Measurements from ENCODE around the gene RAPGEF2.

RAPGEF2 gene

GRCh38 chr4:159395693-159396092, 292.8 kb downstream of the RAPGEF2 start:
- no peak for ATAC-seq
- TF ChIP-seq SNAI2 (CRISPR knock-in tag; IDR thresholded peaks at IDR 0.05) (no peak), PATZ1 (CRISPR knock-in tag; IDR thresholded peaks at IDR 0.05; ENCODE audit: borderline replicate concordance) (no peak), OSR1 (CRISPR knock-in tag; IDR thresholded peaks at IDR 0.05) (no peak), POU6F1 (CRISPR knock-in tag; IDR thresholded peaks at IDR 0.05; ENCODE audit: borderline replicate concordance, low read depth) (no peak), BACH2 (CRISPR knock-in tag; IDR thresholded peaks at IDR 0.05; ENCODE audit: borderline replicate concordance) (no peak), ZFP30 (CRISPR knock-in tag; IDR thresholded peaks at IDR 0.05) (no peak), ARNTL (CRISPR knock-in tag; IDR thresholded peaks at IDR 0.05; ENCODE audit: borderline replicate concordance, low read depth) (no peak), ZC3H10 (CRISPR knock-in tag; IDR thresholded peaks at IDR 0.05) (no peak), RARB (CRISPR knock-in tag; IDR thresholded peaks at IDR 0.05) (no peak), ZNF70 (CRISPR knock-in tag; IDR thresholded peaks at IDR 0.05) (no peak), ZNF8 (CRISPR knock-in tag; IDR thresholded peaks at IDR 0.05) (no peak), ISL1 (CRISPR knock-in tag; IDR thresholded peaks at IDR 0.05) (no peak), GLIS3 (CRISPR knock-in tag; IDR thresholded peaks at IDR 0.05) (no peak), TSHZ2 (CRISPR knock-in tag; IDR thresholded peaks at IDR 0.05) (no peak), PPARA (CRISPR knock-in tag; IDR thresholded peaks at IDR 0.05; ENCODE audit: borderline replicate concordance) (no peak)

- ATAC-seq, result no peak
- no peak for TF ChIP-seq ZNF565 (CRISPR knock-in tag; conservative IDR thresholded peaks at IDR 0.05; ENCODE audit: low read depth)
- no peak for TF ChIP-seq GLIS3 (CRISPR knock-in tag; IDR thresholded peaks at IDR 0.05)
- TF ChIP-seq ZFP30 (CRISPR knock-in tag; IDR thresholded peaks at IDR 0.05), result no peak
- no peak for TF ChIP-seq PPARA (CRISPR knock-in tag; IDR thresholded peaks at IDR 0.05; ENCODE audit: borderline replicate concordance)
- no peak for TF ChIP-seq PATZ1 (CRISPR knock-in tag; IDR thresholded peaks at IDR 0.05; ENCODE audit: borderline replicate concordance)
- TF ChIP-seq ESRRG (CRISPR knock-in tag; IDR thresholded peaks at IDR 0.05), result no peak
- no peak for TF ChIP-seq CSDC2 (CRISPR knock-in tag; IDR thresholded peaks at IDR 0.05)
- no peak for TF ChIP-seq BACH2 (CRISPR knock-in tag; IDR thresholded peaks at IDR 0.05; ENCODE audit: borderline replicate concordance)
- TF ChIP-seq ZNF70 (CRISPR knock-in tag; IDR thresholded peaks at IDR 0.05), result no peak
- TF ChIP-seq ZFP3 (CRISPR knock-in tag; IDR thresholded peaks at IDR 0.05), result no peak
- TF ChIP-seq CREB5 (CRISPR knock-in tag; IDR thresholded peaks at IDR 0.05; ENCODE audit: low read depth), result no peak
- TF ChIP-seq ISL1 (CRISPR knock-in tag; IDR thresholded peaks at IDR 0.05), result no peak
- no peak for TF ChIP-seq ZNF8 (CRISPR knock-in tag; IDR thresholded peaks at IDR 0.05)
- TF ChIP-seq TCF4 (CRISPR knock-in tag; IDR thresholded peaks at IDR 0.05; ENCODE audit: borderline replicate concordance), result no peak
- TF ChIP-seq SNAI2 (CRISPR knock-in tag; IDR thresholded peaks at IDR 0.05), result no peak
- no peak for TF ChIP-seq POU6F1 (CRISPR knock-in tag; IDR thresholded peaks at IDR 0.05; ENCODE audit: borderline replicate concordance, low read depth)
- no peak for TF ChIP-seq CSRNP3 (CRISPR knock-in tag; IDR thresholded peaks at IDR 0.05)
- TF ChIP-seq ZC3H10 (CRISPR knock-in tag; IDR thresholded peaks at IDR 0.05), result no peak
- TF ChIP-seq RARB (CRISPR knock-in tag; IDR thresholded peaks at IDR 0.05), result no peak
- TF ChIP-seq OSR1 (CRISPR knock-in tag; IDR thresholded peaks at IDR 0.05), result no peak
Observed at GRCh38 chr4:159396151-159396550, 293.3 kb downstream of the RAPGEF2 start.
